ENCODE measurements around the gene TK2. TPM values are rescaled to one million over a fixed set of nuclear protein-coding genes. Genes with fewer than 3 reads are reported as not detected.

The TK2 gene
- total RNA-seq, 1 donor, result 38.9 TPM

GRCh38 chr16:66552286-66553177 is 2.6 kb upstream of the TK2 start, which contains the start of gene CKLF:
Gene CKLF, plus strand, starts transcription at chr16:66552576. Its CDS starts 140 bp downstream, at chr16:66552716.
- no peak for TF ChIP-seq CTCF (IDR thresholded peaks at IDR 0.05; ENCODE audit: insufficient read depth, low read depth, low read length)

GRCh38 chr16:66551788-66552285 is 1.9 kb upstream of the TK2 start:
- TF ChIP-seq CTCF (IDR thresholded peaks at IDR 0.05; ENCODE audit: insufficient read depth, low read depth, low read length), result no peak
- peak overlapping the region; percentile 83 for H3K4me3 ChIP-seq (ENCODE audit: low read depth, low read length)
- no peak for DNase-seq (ENCODE audit: low read depth)

More at GRCh38 chr16:66552286-66553177, 2.6 kb upstream of the TK2 start, which contains the start of gene CKLF:
- H3K4me3 ChIP-seq (ENCODE audit: low read depth, low read length), result peak within 1 kb of the TSS; percentile 83
- DNase-seq (ENCODE audit: low read depth), result peak; percentile 89

- DNase-seq (ENCODE audit: low read depth), result peak; percentile 30
- H3K4me3 ChIP-seq (ENCODE audit: low read depth, low read length), result no peak overlapping the region
- peak; percentile 31 for TF ChIP-seq CTCF (IDR thresholded peaks at IDR 0.05; ENCODE audit: insufficient read depth, low read depth, low read length)
Observed at GRCh38 chr16:66551348-66551759, 1.4 kb upstream of the TK2 start.

- DNase-seq (ENCODE audit: low read depth), result no peak
- no peak for TF ChIP-seq CTCF (IDR thresholded peaks at IDR 0.05; ENCODE audit: insufficient read depth, low read depth, low read length)
- peak overlapping the region; percentile 78 for H3K4me3 ChIP-seq (ENCODE audit: low read depth, low read length)
Observed at GRCh38 chr16:66548868-66549267, 1.1 kb downstream of the TK2 start.

GRCh38 chr16:66548068-66548467 is 1.9 kb downstream of the TK2 start:
- no peak for DNase-seq (ENCODE audit: low read depth)
- TF ChIP-seq CTCF (IDR thresholded peaks at IDR 0.05; ENCODE audit: insufficient read depth, low read depth, low read length), result no peak
- no peak overlapping the region for H3K4me3 ChIP-seq (ENCODE audit: low read depth, low read length)

GRCh38 chr16:66547101-66547989 is 2.6 kb downstream of the TK2 start:
- H3K4me3 ChIP-seq (ENCODE audit: low read depth, low read length), result no peak overlapping the region
- no peak for TF ChIP-seq CTCF (IDR thresholded peaks at IDR 0.05; ENCODE audit: insufficient read depth, low read depth, low read length)

More at GRCh38 chr16:66547101-66547989, 2.6 kb downstream of the TK2 start:
- no peak for DNase-seq (ENCODE audit: low read depth)

Measured in fibroblast of villous mesenchyme (primary cell).